ENCODE measurements around the gene EBLN1. TPM values are rescaled to one million over a fixed set of nuclear protein-coding genes. Genes with fewer than 3 reads are reported as not detected.

The EBLN1 gene
- total and polyA plus RNA-seq, 2 of the 8 experiments (the other 6 are each of a cell fraction or from before 2014, with no cell fraction given), result not detected

GRCh38 chr10:22252801-22253579 lies 35.2 kb upstream of the EBLN1 start:
- H4K20me1 ChIP-seq (replicated peaks in 1 of 2; ENCODE audit: control insufficient read depth in 1 of 2, insufficient read depth in 2 of 2, low read length in 2 of 2), result no peaks in the 10 kb centered on the region
- H3K18ac ChIP-seq (ENCODE audit: extremely low read depth, low read length), result no peak overlapping the region
- H3K14ac ChIP-seq (ENCODE audit: insufficient read length), result no peak overlapping the region
- peak overlapping the region; percentile 57 for H4K8ac ChIP-seq (ENCODE audit: extremely low read depth, insufficient read depth, low read length)
- no peak overlapping the region for H2BK12ac ChIP-seq (ENCODE audit: low read depth, low read length)
- ChIA-PET CTCF (ENCODE audit: partially characterized antibody) (interaction anchor here (0.8 kb wide), 1 partner anchor 9 kb away, joined by 5 read pairs; no protein-coding TSS in a partner anchor), POLR2A (ENCODE audit: partially characterized antibody) (interaction anchor here (1.1 to 1.5 kb wide), 2 partner anchors 8 to 249 kb away, joined by 3 read pairs; partner anchors contain the start of gene DNAJC1)
- no peak overlapping the region for H2BK15ac ChIP-seq (ENCODE audit: low read length)
- no peak overlapping the region for H3K23ac ChIP-seq (ENCODE audit: insufficient read length)
- 0 out of 7 replicates have a peak, but pooled peaks cover 0 to 3% (median 0%) of the 10 kb centered on the region in 4 experiments for H3K4me1 ChIP-seq (replicated peaks in 1 of 4; ENCODE audit: control insufficient read depth in 3 of 4, insufficient read depth in 4 of 4, low read length in 3 of 4)
- FAIRE-seq (no peak), DNase-seq (ENCODE audit: low read depth in 1 of 2, low spot score in 2 of 2) (peak in 1 of 2 experiments; percentile 83)
- H3K27ac ChIP-seq (ENCODE audit: low read depth, low read length), result no peak overlapping the region
- no peaks in the 10 kb centered on the region for H3K9me3 ChIP-seq (ENCODE audit: insufficient read depth in 2 of 2, low read depth in 1 of 2, low read length in 1 of 2)
- H3K4ac ChIP-seq (replicated peaks; ENCODE audit: insufficient read length, low read depth, low read length), result no peak overlapping the region
- H3K9ac ChIP-seq (replicated peaks in 1 of 4; ENCODE audit: extremely low read depth in 1 of 4, low read depth in 3 of 4, low read length in 3 of 4), result peak overlapping the region in 1 of 4 experiments; percentile 68; a peak in 1 of 7 replicates
- peaks cover 0 to 2% (median 0%) of the 10 kb centered on the region in 4 experiments; a peak in 1 of 8 replicates for H3K36me3 ChIP-seq (ENCODE audit: control insufficient read depth in 2 of 4, insufficient read depth in 4 of 4, low read length in 3 of 4)
- no peak overlapping the region for H3K56ac ChIP-seq (replicated peaks; ENCODE audit: insufficient read length, low read depth, low read length)
- H2BK120ac ChIP-seq (replicated peaks; ENCODE audit: low read depth, low read length), result no peak overlapping the region
- H4K5ac ChIP-seq (ENCODE audit: insufficient read length, low read depth, low read length), result no peak overlapping the region
- H3K23me2 ChIP-seq (ENCODE audit: low read depth, low read length), result peaks cover 5% of the 10 kb centered on the region
- 2% methylated on average over 63 of the region's 80 CpGs; no CpG with 5 or more reads in 1 of the 2 experiments for WGBS, 2 experiments (ENCODE audit: extremely low coverage in 1 of 2, insufficient coverage in 1 of 2, insufficient read length in 1 of 2, insufficient replicate concordance in 2 of 2, low coverage in 1 of 2, low lambda C conversion rate in 2 of 2, missing lambda C conversion rate in 1 of 2)
- peaks cover 20 to 59% (median 36%) of the 10 kb centered on the region in 4 experiments for H3K27me3 ChIP-seq (replicated peaks in 1 of 4; ENCODE audit: control insufficient read depth in 3 of 4, extremely low read depth in 1 of 4, insufficient read depth in 3 of 4, low read length in 3 of 4)
- no peak overlapping the region for H2BK5ac ChIP-seq (ENCODE audit: low read depth, low read length)
- no peaks in the 10 kb centered on the region for H3K79me1 ChIP-seq (ENCODE audit: low read depth, low read length)
- no peak overlapping the region for H2AK5ac ChIP-seq (ENCODE audit: low read depth, low read length)
- H2BK20ac ChIP-seq (ENCODE audit: low read length), result no peak overlapping the region
- H2AFZ ChIP-seq (ENCODE audit: low read length), result peak overlapping the region; percentile 16
- H3K4me2 ChIP-seq (ENCODE audit: insufficient read depth in 1 of 2, low read depth in 2 of 2, low read length in 2 of 2), result peak overlapping the region; percentile 67 to 86
- no peak overlapping the region for H4K91ac ChIP-seq (replicated peaks; ENCODE audit: insufficient read length, low read length)
- H3K79me2 ChIP-seq (ENCODE audit: control insufficient read depth in 1 of 2, insufficient read depth in 2 of 2, low read length in 2 of 2), result no peaks in the 10 kb centered on the region
- peak overlapping the region; percentile 59 to 71 (median 66) for H3K4me3 ChIP-seq (ENCODE audit: extremely low read depth in 1 of 4, insufficient read depth in 2 of 4, low read depth in 3 of 4, low read length in 4 of 4)
- TF ChIP-seq E2F6 (IDR thresholded peaks at IDR 0.05) (0 out of 2 replicates have a peak, but pooled peaks have one; percentile 12), CTBP2 (IDR thresholded peaks at IDR 0.05; ENCODE audit: borderline replicate concordance, insufficient read depth, insufficient read length, low read length) (peak; percentile 45), RBBP5 (IDR thresholded peaks at IDR 0.05; ENCODE audit: borderline replicate concordance, low read depth, low read length) (peak; percentile 21; the same call in 1 of the 2 replicates), SIX5 (IDR thresholded peaks at IDR 0.05; ENCODE audit: low read depth, low read length) (no peak), SIN3A (conservative IDR thresholded peaks at IDR 0.05 in 1 of 2, IDR thresholded peaks at IDR 0.05 in 1 of 2; ENCODE audit: low read depth in 1 of 2, low read length in 2 of 2) (0 out of 4 replicates have a peak, but pooled peaks of 1 of the 2 experiments have one; percentile 26), PHF8 (conservative IDR thresholded peaks at IDR 0.05; ENCODE audit: low read depth, low read length) (0 out of 2 replicates have a peak, but pooled peaks have one; percentile 8), SUZ12 (IDR thresholded peaks at IDR 0.05; ENCODE audit: low read length) (peak; percentile 98), SAP30 (IDR thresholded peaks at IDR 0.05; ENCODE audit: insufficient read depth, insufficient replicate concordance, low read length) (no peak), KDM1A (IDR thresholded peaks at IDR 0.05; ENCODE audit: borderline replicate concordance, low read length) (peak; percentile 71; the same call in 1 of the 2 replicates)

Data from H1 (cell line).